OCI-LY7 (cell line): ENCODE measurements around the gene THG1L. TPM values are rescaled to one million over a fixed set of nuclear protein-coding genes. Genes with fewer than 3 reads are reported as not detected.

Experiments used
- BruUV-seq: library from RNA; stranded (reverse); fragments of 400-500 nt; replicated peaks from 2 replicates; lab custom pipeline; 2021; lab: Mats Ljungman, UMichigan
- CTCF ChIA-PET: fragments of 300-600 bp; sonication (Branson Sonifier 250); formaldehyde crosslinking; loops from one replicate; lab custom pipeline; 2022; ENCODE audit warnings: antibody characterized with exemption; ENCODE audit not compliant: unreplicated experiment; lab: Charles Lee
- POLR2A ChIA-PET: fragments of 300-600 bp; sonication (Branson Sonifier 250); formaldehyde crosslinking; loops from one replicate; lab custom pipeline; 2022; ENCODE audit warnings: antibody characterized with exemption; lab: Charles Lee
- DNase-seq: peaks from one replicate; pipeline ENCODE4 v3.0.0-alpha.2; 2015; ENCODE audit warnings: low spot score
- H2AFZ ChIP-seq: fragments of 200-600 bp; sonication (generic), shearing (Covaris generic); 2 replicates; pipeline ENCODE4 v1.6.1; 2014; ENCODE audit warnings: mild to moderate bottlenecking, antibody characterized with exemption, low read length, moderate library complexity
- H3K27ac ChIP-seq: fragments of 200-600 bp; sonication (generic); 2 replicates; pipeline ENCODE4 v1.5.1; 2014; ENCODE audit warnings: mixed run types, low read depth, mild to moderate bottlenecking, moderate library complexity, low read length, inconsistent platforms; ENCODE audit not compliant: poor library complexity, severe bottlenecking
- H3K36me3 ChIP-seq: fragments of 200-600 bp; sonication (generic); 2 replicates; pipeline ENCODE4 v1.6.1; 2014; ENCODE audit warnings: mild to moderate bottlenecking, antibody characterized with exemption, low read length, moderate library complexity, mixed read lengths; ENCODE audit not compliant: insufficient read depth
- H3K4me1 ChIP-seq: fragments of 200-600 bp; sonication (generic); 2 replicates; pipeline ENCODE4 v1.5.1; 2014; ENCODE audit warnings: mild to moderate bottlenecking, low read length; ENCODE audit not compliant: insufficient read depth, poor library complexity, severe bottlenecking
- H3K4me2 ChIP-seq: fragments of 200-600 bp; sonication (generic); 2 replicates; pipeline ENCODE4 v1.6.1; 2014; ENCODE audit warnings: mild to moderate bottlenecking, low read length
- H3K4me3 ChIP-seq: fragments of 200-600 bp; sonication (generic); 2 replicates; pipeline ENCODE4 v1.5.1; 2014; ENCODE audit warnings: mild to moderate bottlenecking, low read depth, low read length; ENCODE audit not compliant: poor library complexity, severe bottlenecking
- H3K79me2 ChIP-seq: fragments of 200-600 bp; sonication (generic); 2 replicates; pipeline ENCODE4 v1.6.1; 2016; ENCODE audit warnings: low read depth, mild to moderate bottlenecking, low read length, moderate library complexity, mixed read lengths; ENCODE audit not compliant: insufficient read depth
- H3K9me2 ChIP-seq: fragments of 200-600 bp; sonication (generic); 2 replicates; pipeline ENCODE4 v1.6.1; 2016; ENCODE audit warnings: mild to moderate bottlenecking, low read length, mixed read lengths; ENCODE audit not compliant: insufficient read depth
- H3K9me3 ChIP-seq: fragments of 200-600 bp; sonication (generic); 2 replicates; pipeline ENCODE4 v1.6.1; 2014; ENCODE audit warnings: mild to moderate bottlenecking, mixed run types, low read length, mixed read lengths
- H4K20me1 ChIP-seq: fragments of 200-600 bp; sonication (generic); 2 replicates; pipeline ENCODE4 v1.6.1; 2014; ENCODE audit warnings: mild to moderate bottlenecking, antibody characterized with exemption, low read length, moderate library complexity, mixed read lengths; ENCODE audit not compliant: insufficient read depth
- EZH2phosphoT487 ChIP-seq: fragments of 200-600 bp; sonication (generic); IDR thresholded peaks from 2 replicates; pipeline ENCODE4 v1.6.1; 2018; ENCODE audit warnings: low read depth, borderline replicate concordance, mild to moderate bottlenecking, mixed run types, antibody characterized with exemption, low read length, moderate library complexity, mixed read lengths
- intact Hi-C: fragments of 100-400 bp; cut with micrococcal nuclease; formaldehyde crosslinking; loops from one replicate; pipeline ENCODE4 v1.10.0; 2022; ENCODE audit not compliant: unreplicated experiment
- small RNA-seq: library from RNA; depleted of rRNA; stranded (forward); fragments of <200 nt; gene quantifications from one replicate; pipeline ENCODE3, GENCODE V24; 2014
- total RNA-seq, 2 experiments: library from RNA; depleted of rRNA in 1 of 2; stranded (reverse); fragments of >200 nt in 1 of 2; shearing (Covaris generic) in 1 of 2; gene quantifications; 2 replicates each; pipeline ENCODE4 v1.2.3, GENCODE V29; 2014 to 2022
- TF ChIP-seq, protein P1 (sequence below): fragments of 200-600 bp; sonication (generic); conservative IDR thresholded peaks from 2 replicates; pipeline ENCODE4 v1.5.1; 2014; ENCODE audit warnings: mild to moderate bottlenecking, antibody characterized with exemption, low read length, moderate library complexity, mixed read lengths

Gene THG1L
- total RNA-seq, 2 experiments from 2014 or later: 18.5 to 20.7 TPM

DNA sequence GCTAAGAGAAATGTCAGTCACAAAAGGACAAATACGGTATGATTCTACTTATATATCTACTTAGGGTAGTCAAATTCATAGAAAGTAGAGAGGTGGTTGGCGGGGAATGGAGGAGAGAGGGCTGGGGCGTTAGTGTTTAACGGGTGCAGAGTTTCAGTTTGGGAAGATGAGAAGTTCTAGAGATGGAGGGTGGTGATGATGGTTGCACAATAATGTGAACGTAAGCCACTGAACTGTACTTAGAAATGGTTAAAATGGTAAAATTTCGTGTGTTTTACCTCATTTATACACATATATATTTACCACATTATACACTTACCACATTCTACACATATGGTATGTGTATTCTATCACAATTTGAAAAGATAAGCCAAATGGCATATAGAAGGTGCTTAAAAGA lies 48.0 kb downstream of the THG1L start:
- intact Hi-C loops: no loop called here
- H4K20me1 ChIP-seq: no peaks in the 10 kb centered on the region
- H2AFZ ChIP-seq: no peak overlapping the region
- H3K79me2 ChIP-seq: no peaks in the 10 kb centered on the region
- no peaks in the 10 kb centered on the region for H3K4me1 ChIP-seq
- DNase-seq: no peak
- peaks cover 11% of the 10 kb centered on the region for H3K36me3 ChIP-seq
- POLR2A ChIA-PET: no interaction called here
- H3K9me3 ChIP-seq: no peaks in the 10 kb centered on the region
- no peaks in the 10 kb centered on the region for H3K9me2 ChIP-seq
- BruUV-seq: no TSS peak
- H3K4me3 ChIP-seq: no peak overlapping the region
- no peak overlapping the region for H3K4me2 ChIP-seq
- CTCF ChIA-PET: no interaction called here
- no peak for TF ChIP-seq EZH2phosphoT487
- TF ChIP-seq, protein P1, sequence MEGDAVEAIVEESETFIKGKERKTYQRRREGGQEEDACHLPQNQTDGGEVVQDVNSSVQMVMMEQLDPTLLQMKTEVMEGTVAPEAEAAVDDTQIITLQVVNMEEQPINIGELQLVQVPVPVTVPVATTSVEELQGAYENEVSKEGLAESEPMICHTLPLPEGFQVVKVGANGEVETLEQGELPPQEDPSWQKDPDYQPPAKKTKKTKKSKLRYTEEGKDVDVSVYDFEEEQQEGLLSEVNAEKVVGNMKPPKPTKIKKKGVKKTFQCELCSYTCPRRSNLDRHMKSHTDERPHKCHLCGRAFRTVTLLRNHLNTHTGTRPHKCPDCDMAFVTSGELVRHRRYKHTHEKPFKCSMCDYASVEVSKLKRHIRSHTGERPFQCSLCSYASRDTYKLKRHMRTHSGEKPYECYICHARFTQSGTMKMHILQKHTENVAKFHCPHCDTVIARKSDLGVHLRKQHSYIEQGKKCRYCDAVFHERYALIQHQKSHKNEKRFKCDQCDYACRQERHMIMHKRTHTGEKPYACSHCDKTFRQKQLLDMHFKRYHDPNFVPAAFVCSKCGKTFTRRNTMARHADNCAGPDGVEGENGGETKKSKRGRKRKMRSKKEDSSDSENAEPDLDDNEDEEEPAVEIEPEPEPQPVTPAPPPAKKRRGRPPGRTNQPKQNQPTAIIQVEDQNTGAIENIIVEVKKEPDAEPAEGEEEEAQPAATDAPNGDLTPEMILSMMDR: no peak
- H3K27ac ChIP-seq: no peak overlapping the region

DNA sequence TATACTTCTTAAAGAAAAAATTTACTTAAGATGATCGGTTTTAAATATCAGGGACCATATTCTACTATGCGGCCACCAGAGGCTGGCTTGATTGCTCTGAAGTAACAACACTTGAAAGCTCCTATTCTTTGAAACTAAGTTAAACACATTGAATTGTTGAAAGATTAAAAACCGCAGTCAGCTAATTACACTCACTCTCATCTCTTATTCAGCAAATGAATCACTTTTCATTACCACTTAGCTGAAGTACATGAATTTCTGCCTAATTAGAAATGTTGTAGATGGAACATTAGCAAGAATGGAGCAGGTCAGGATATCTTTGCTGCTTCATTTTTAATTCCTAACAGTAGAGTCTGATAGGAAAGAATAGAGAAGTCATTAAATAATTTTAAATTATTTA lies 54.6 kb downstream of the THG1L start:
- H3K4me2 ChIP-seq: no peak overlapping the region
- BruUV-seq: no TSS peak
- no peaks in the 10 kb centered on the region for H3K9me3 ChIP-seq
- CTCF ChIA-PET: no interaction called here
- intact Hi-C loops: no loop called here
- H4K20me1 ChIP-seq: no peaks in the 10 kb centered on the region
- DNase-seq: no peak
- peaks cover 74% of the 10 kb centered on the region for H3K36me3 ChIP-seq
- H2AFZ ChIP-seq: no peak overlapping the region
- H3K9me2 ChIP-seq: no peaks in the 10 kb centered on the region
- no peak overlapping the region for H3K27ac ChIP-seq
- POLR2A ChIA-PET: interaction anchor here (0.6 kb wide), 1 partner anchor 313 kb away, joined by 4 read pairs; no protein-coding TSS in a partner anchor
- H3K4me3 ChIP-seq: no peak overlapping the region
- no peaks in the 10 kb centered on the region for H3K4me1 ChIP-seq
- TF ChIP-seq EZH2phosphoT487: no peak
- TF ChIP-seq, protein P1: no peak
- no peaks in the 10 kb centered on the region for H3K79me2 ChIP-seq

Small RNA genes lying within 50 kb of the gene (small RNA-seq; reads per million reads assigned to genes)
- not detected for gene AC026407.1

Other genes starting within 250 kb of the THG1L start
- 19.0 and 24.2 TPM in 2 replicates for gene ADAM19, start 155.6 kb upstream of the THG1L start, total RNA-seq (2014; rRNA removed; shearing (Covaris generic))
- gene ADAM19, start 155.6 kb upstream of the THG1L start, total RNA-seq (2022): 78.3 and 103 TPM in 2 replicates
- gene SOX30, start 79.0 kb upstream of the THG1L start, total RNA-seq (2014; rRNA removed; shearing (Covaris generic)): 0.16 TPM in 1 of 2 replicates, not detected in the other
- gene SOX30, start 79.0 kb upstream of the THG1L start, total RNA-seq (2022): 0.13 and 0.29 TPM in 2 replicates
- not detected in 2 replicates for gene C5orf52, start 59.9 kb upstream of the THG1L start, total RNA-seq (2014; rRNA removed; shearing (Covaris generic))
- gene C5orf52, start 59.9 kb upstream of the THG1L start, total RNA-seq (2022): not detected in 2 replicates
- 7.5 and 8.8 TPM in 2 replicates for gene LSM11, start 12.3 kb downstream of the THG1L start, total RNA-seq (2014; rRNA removed; shearing (Covaris generic))
- 10.1 and 10.9 TPM in 2 replicates for gene LSM11, start 12.3 kb downstream of the THG1L start, total RNA-seq (2022)
- 86.1 and 107 TPM in 2 replicates for gene CLINT1, start 127.7 kb downstream of the THG1L start, total RNA-seq (2014; rRNA removed; shearing (Covaris generic))
- gene CLINT1, start 127.7 kb downstream of the THG1L start, total RNA-seq (2022): 120 and 135 TPM in 2 replicates